GM12878 (cell line): ENCODE results near the gene PRSS8. TPM values are rescaled to one million over a fixed set of nuclear protein-coding genes. Genes with fewer than 3 reads are reported as not detected.
A peak's percentile ranks its signal among the peaks of the same experiment; 100 is the strongest.

Experiments used
- ATAC-seq: fragments of 200-7000 bp; cut with Tn5 transposase; 3 replicates; pipeline ENCODE4 v1.9.1; 2020; ENCODE audit warnings: mild to moderate bottlenecking, moderate library complexity
- BruUV-seq: library from RNA; stranded (reverse); fragments of 400-500 nt; replicated peaks from 2 replicates; lab custom pipeline; 2021; lab: Mats Ljungman, UMichigan
- CTCF ChIA-PET: fragments of 300-600 bp; sonication (Branson Sonifier 250); formaldehyde crosslinking; extraction: SDS; loops from one replicate; lab custom pipeline; 2021; ENCODE audit warnings: inconsistent platforms; lab: Yijun Ruan, JAX
- POLR2A ChIA-PET: fragments of 350-600 bp; formaldehyde crosslinking; extraction: SDS; loops from one replicate; lab custom pipeline; 2021; ENCODE audit warnings: inconsistent platforms; lab: Charles Lee
- RAD21 ChIA-PET: fragments of 300-600 bp; sonication (Branson Sonifier 250); formaldehyde crosslinking; loops from one replicate; lab custom pipeline; 2023; ENCODE audit warnings: antibody characterized with exemption; ENCODE audit not compliant: unreplicated experiment; lab: Charles Lee
- SMC1A ChIA-PET: fragments of 300-600 bp; sonication (Branson Sonifier 250); formaldehyde crosslinking; loops from one replicate; lab custom pipeline; 2023; ENCODE audit not compliant: unreplicated experiment, uncharacterized antibody; lab: Charles Lee
- DNase-seq: peaks from one replicate; pipeline ENCODE4 v3.0.0-alpha.2; 2011; ENCODE audit warnings: low read depth, low spot score
- FAIRE-seq: peaks from 3 replicates; lab custom pipeline; 2011; peaks lifted over from hg19 to GRCh38; lab: Jason Lieb, UNC
- H2AFZ ChIP-seq: 2 replicates; pipeline ENCODE4 v1.6.0; 2011; ENCODE audit warnings: low read depth, low read length, control low read depth; ENCODE audit not compliant: control insufficient read depth
- H3K27ac ChIP-seq: 2 replicates; pipeline ENCODE4 v1.5.1; 2011; ENCODE audit warnings: control low read depth; ENCODE audit not compliant: control insufficient read depth, insufficient read depth
- H3K27me3 ChIP-seq, 2 experiments: replicated peaks in 1 of 2; 2 replicates each; pipeline versions ENCODE4 v1.6.0 to v1.6.1; 2011; ENCODE audit warnings: low read length in 1 of 2; ENCODE audit not compliant: control insufficient read depth in 2 of 2, insufficient read depth in 2 of 2
- H3K36me3 ChIP-seq, 2 experiments: 2 replicates each; pipeline ENCODE4 v1.5.1; 2011; ENCODE audit warnings: low read length in 1 of 2; ENCODE audit not compliant: control insufficient read depth in 2 of 2, insufficient read depth in 2 of 2
- H3K4me1 ChIP-seq: 2 replicates; pipeline ENCODE4 v1.6.1; 2011; ENCODE audit warnings: mild to moderate bottlenecking, low read length, moderate library complexity, mixed read lengths; ENCODE audit not compliant: control insufficient read depth, insufficient read depth
- H3K4me2 ChIP-seq: 2 replicates; pipeline ENCODE4 v1.6.0; 2011; ENCODE audit warnings: control low read depth; ENCODE audit not compliant: control insufficient read depth, insufficient read depth
- H3K4me3 ChIP-seq: fragments of 200-600 bp; sonication (generic); 2 replicates; pipeline ENCODE4 v1.5.1; 2016
- H3K79me2 ChIP-seq: 2 replicates; pipeline ENCODE4 v1.6.0; 2011; ENCODE audit warnings: low read length; ENCODE audit not compliant: control insufficient read depth, insufficient read depth
- H3K9ac ChIP-seq: 2 replicates; pipeline ENCODE4 v1.8.0; 2011; ENCODE audit warnings: low read length, control low read depth, mixed read lengths; ENCODE audit not compliant: control insufficient read depth, insufficient read depth
- H3K9me3 ChIP-seq: replicated peaks from 3 replicates; pipeline ENCODE4 v1.5.1; 2011; ENCODE audit warnings: mild to moderate bottlenecking, low read length; ENCODE audit not compliant: control insufficient read depth, insufficient read depth
- H4K20me1 ChIP-seq: 2 replicates; pipeline ENCODE4 v1.6.0; 2011; ENCODE audit not compliant: control insufficient read depth, insufficient read depth
- POLR2A ChIP-seq: IDR thresholded peaks from 2 replicates; pipeline ENCODE4 v1.6.1; 2011; ENCODE audit warnings: low read depth, mild to moderate bottlenecking, low read length
- RELB ChIP-seq: fragments of 450-650 bp; IDR thresholded peaks from 2 replicates; pipeline ENCODE4 v1.6.1; 2017; ENCODE audit warnings: low read depth, mild to moderate bottlenecking, moderate library complexity
- SMAD5 ChIP-seq: IDR thresholded peaks from 2 replicates; pipeline ENCODE4 v1.6.1; 2016; ENCODE audit warnings: antibody characterized with exemption, low read depth
- WRNIP1 ChIP-seq: IDR thresholded peaks from 2 replicates; pipeline ENCODE4 v1.6.1; 2011; ENCODE audit warnings: low read depth, low read length, improper control_type of control experiment, borderline replicate concordance
- WGBS: methylation state at CpG from one replicate; pipeline ENCODE4 v1.1.6; 2016; ENCODE audit warnings: low lambda C conversion rate; ENCODE audit not compliant: insufficient replicate concordance, insufficient coverage; ENCODE audit errors: missing lambda C conversion rate; 5-methylcytosine and 5-hydroxymethylcytosine counted together
- in situ Hi-C: fragments of 300-500 bp; cut with MboI; formaldehyde crosslinking; loops from 9 replicates; pipeline ENCODE4 v1.14.3; 2018; ENCODE audit warnings: mixed read lengths
- intact Hi-C: fragments of 100-400 bp; cut with micrococcal nuclease; formaldehyde crosslinking; loops from one replicate; pipeline ENCODE4 v1.14.2; 2022; ENCODE audit not compliant: unreplicated experiment
- polyA plus RNA-seq, 11 experiments: library from polyadenylated mRNA; depleted of rRNA in 4 of 11; unstranded in 6 of 11; stranded (reverse) in 5 of 11; fragments of >200 nt; fragmentation: Nextera tagmentation in 4 of 11; fragmentation: Illumina TruSeq in 1 of 11; extraction: Ambion mirVana in 4 of 11; extraction: Trizol in 1 of 11; gene quantifications; 1 replicate in 1 of 11; 2 replicates in 10 of 11; pipeline versions ENCODE4 v1.2.1 to v1.2.3, GENCODE V29; 2011 to 2016; ENCODE audit warnings: inconsistent platforms in 2 of 11, missing spikeins in 2 of 11, low read depth in 1 of 11
- total RNA-seq, 4 experiments: library from RNA; depleted of rRNA in 3 of 4; stranded (reverse); fragments of >200 nt in 3 of 4; fragmentation: Illumina TruSeq in 1 of 4; extraction: Trizol in 1 of 4; gene quantifications; 2 replicates each; pipeline versions ENCODE4 v1.2.1 to v1.2.3, GENCODE V29; 2013 to 2021

PRSS8 gene
- total and polyA plus RNA-seq, 10 of the 15 experiments (the other 5 are each of a cell fraction or from before 2014, with no cell fraction given): 0.33 to 0.58 TPM; not detected in 8

- no TSS peak for BruUV-seq
- Histone ChIP-seq H3K36me3 (no peaks in the 10 kb centered on the region; a peak in 2 of 4 replicates), H3K9me3 (no peaks in the 10 kb centered on the region), H3K4me2 (no peak overlapping the region), H3K27me3 (no peaks in the 10 kb centered on the region), H3K4me1 (no peaks in the 10 kb centered on the region), H3K9ac (no peak overlapping the region), H2AFZ (no peak overlapping the region), H4K20me1 (no peaks in the 10 kb centered on the region), H3K4me3 (no peak overlapping the region), H3K79me2 (no peaks in the 10 kb centered on the region), H3K27ac (no peak overlapping the region)
- ChIA-PET CTCF (no interaction called here), POLR2A (no interaction called here), RAD21 (no interaction called here), SMC1A (no interaction called here)
- DNase-seq: no peak
- ATAC-seq: no peak
- in situ Hi-C loops (no loop called here), intact Hi-C loops (no loop called here)
- WGBS: 77% methylated on average over 18 of the region's 20 CpGs
- TF ChIP-seq POLR2A (peak; percentile 34; the same call in 1 of the 2 replicates), SMAD5 (no peak)
- no peak for FAIRE-seq
Observed at GRCh38 chr16:31132303-31132979, 3.1 kb downstream of the PRSS8 start.

GRCh38 chr16:31131841-31132271 lies 3.7 kb downstream of the PRSS8 start:
- Histone ChIP-seq H4K20me1 (no peaks in the 10 kb centered on the region), H3K4me2 (no peak overlapping the region), H3K27ac (no peak overlapping the region), H2AFZ (no peak overlapping the region), H3K9me3 (no peaks in the 10 kb centered on the region), H3K4me3 (no peak overlapping the region), H3K4me1 (no peaks in the 10 kb centered on the region), H3K79me2 (no peaks in the 10 kb centered on the region), H3K9ac (no peak overlapping the region), H3K36me3 (no peaks in the 10 kb centered on the region; a peak in 2 of 4 replicates), H3K27me3 (no peaks in the 10 kb centered on the region)
- RAD21 ChIA-PET: no interaction called here
- no TSS peak for BruUV-seq
- POLR2A ChIA-PET: no interaction called here
- DNase-seq: no peak
- SMC1A ChIA-PET: no interaction called here
- ATAC-seq: no peak
- TF ChIP-seq RELB (no peak), WRNIP1 (no peak)
- intact Hi-C loops (no loop called here), in situ Hi-C loops (no loop called here)
- FAIRE-seq: no peak
- CTCF ChIA-PET: no interaction called here
- WGBS: 78% methylated on average over 5 of the region's 5 CpGs
